ENCODE data around the gene TCAIM. TPM values are rescaled to one million over a fixed set of nuclear protein-coding genes. Genes with fewer than 3 reads are reported as not detected.
"Not testable (repeated sequence)": the region's sequence is repeated elsewhere in the genome, so short reads cannot be mapped to it uniquely, and the experiment has no call there.

Gene TCAIM
- total RNA-seq, 1 donor from 2014 or later: 14.4 TPM

DNA sequence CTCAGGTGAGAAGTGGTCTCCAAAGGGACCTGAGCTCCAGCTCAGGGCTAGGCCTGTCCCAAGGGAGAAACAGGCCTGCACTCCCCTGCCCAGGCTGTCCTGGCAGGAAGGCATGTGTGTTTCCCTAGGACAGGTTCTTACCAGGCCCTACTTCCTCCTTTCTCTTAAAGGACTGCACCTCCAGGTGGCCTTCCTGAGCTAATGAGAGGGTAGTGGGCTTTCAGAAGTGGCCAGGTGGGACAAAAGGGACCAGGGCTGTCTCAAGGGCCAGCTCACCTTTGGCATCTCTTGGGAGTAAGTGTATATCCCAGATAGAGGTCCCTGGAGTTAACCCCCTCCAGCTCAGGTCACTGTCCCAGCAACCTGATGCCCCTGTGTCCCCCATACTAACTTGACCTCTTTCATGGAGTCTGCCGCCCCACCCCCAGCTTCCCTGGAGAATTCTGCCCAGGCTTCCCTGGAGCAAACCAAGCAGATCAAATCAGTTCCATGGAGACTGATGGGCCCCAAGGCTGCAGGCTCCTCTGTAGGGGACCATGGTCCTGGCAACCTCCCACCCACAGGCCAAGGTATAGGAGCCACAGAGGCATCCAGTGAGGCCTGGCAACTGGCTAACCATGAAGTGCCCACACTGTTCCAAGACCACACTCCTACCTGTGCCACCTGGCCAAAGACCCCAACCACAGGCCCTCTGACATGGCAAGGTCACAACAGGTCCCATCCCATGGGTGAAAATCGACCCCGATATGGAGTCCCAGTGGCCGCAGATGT, 71.3 kb downstream of the TCAIM start:
- peaks cover 2% of the 10 kb centered on the region for H3K36me3 Mint-ChIP-seq (ENCODE audit: low read depth)
- no peak for DNase-seq (ENCODE audit: low spot score)
- no peaks in the 10 kb centered on the region for H3K4me1 Mint-ChIP-seq (ENCODE audit: low read depth)
- H3K27me3 Mint-ChIP-seq (ENCODE audit: insufficient read depth): no peaks in the 10 kb centered on the region
- no peak overlapping the region for H3K27ac Mint-ChIP-seq
- H3K4me3 Mint-ChIP-seq: no peak overlapping the region
- intact Hi-C loops (cut with micrococcal nuclease): no loop called here
- H3K9me3 Mint-ChIP-seq: no peaks in the 10 kb centered on the region

- intact Hi-C loops (cut with micrococcal nuclease): no loop called here
- Mint-ChIP-seq H3K4me3 (no peak overlapping the region), H3K36me3 (ENCODE audit: low read depth) (peaks cover 2% of the 10 kb centered on the region), H3K27me3 (ENCODE audit: insufficient read depth) (no peaks in the 10 kb centered on the region), H3K27ac (no peak overlapping the region), H3K4me1 (ENCODE audit: low read depth) (no peaks in the 10 kb centered on the region), H3K9me3 (no peaks in the 10 kb centered on the region)
- DNase-seq (ENCODE audit: low spot score): no peak
Measured at GRCh38 chr3:44411031-44411645, 72.6 kb downstream of the TCAIM start.

DNA sequence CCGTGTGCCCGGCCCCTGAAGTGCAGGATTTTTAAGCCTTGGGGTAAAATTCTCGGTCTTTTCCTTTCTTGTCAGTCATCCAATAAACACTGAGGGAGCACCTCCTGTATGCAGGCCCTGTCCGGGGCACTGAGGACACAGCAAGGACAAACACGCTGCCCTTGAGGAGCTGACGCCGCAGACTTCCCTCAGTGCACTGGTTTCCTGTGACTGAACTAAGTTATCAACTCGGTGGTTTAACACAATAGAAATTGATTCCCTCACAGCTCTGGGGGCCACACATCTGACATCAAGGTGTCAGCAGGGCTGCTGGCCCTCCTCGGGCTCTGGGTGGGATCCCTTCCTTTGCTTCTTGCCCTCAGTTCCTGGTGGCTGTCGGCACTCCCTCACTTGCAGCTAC, 73.8 kb downstream of the TCAIM start:
- no peaks in the 10 kb centered on the region for H3K4me1 Mint-ChIP-seq (ENCODE audit: low read depth)
- intact Hi-C loops (cut with micrococcal nuclease): no loop called here
- H3K4me3 Mint-ChIP-seq: no peak overlapping the region
- DNase-seq (ENCODE audit: low spot score): no peak
- H3K27ac Mint-ChIP-seq: no peak overlapping the region
- H3K9me3 Mint-ChIP-seq: no peaks in the 10 kb centered on the region
- H3K27me3 Mint-ChIP-seq (ENCODE audit: insufficient read depth): no peaks in the 10 kb centered on the region
- H3K36me3 Mint-ChIP-seq (ENCODE audit: low read depth): peaks cover 2% of the 10 kb centered on the region

GRCh38 chr3:44414517-44415090, 76.0 kb downstream of the TCAIM start:
- no peak for DNase-seq (ENCODE audit: low spot score)
- Mint-ChIP-seq H3K27ac (no peak overlapping the region), H3K27me3 (ENCODE audit: insufficient read depth) (no peaks in the 10 kb centered on the region), H3K36me3 (ENCODE audit: low read depth) (no peaks in the 10 kb centered on the region), H3K9me3 (no peaks in the 10 kb centered on the region), H3K4me3 (no peak overlapping the region), H3K4me1 (ENCODE audit: low read depth) (no peaks in the 10 kb centered on the region)
- intact Hi-C loops (cut with micrococcal nuclease): no loop called here

DNA sequence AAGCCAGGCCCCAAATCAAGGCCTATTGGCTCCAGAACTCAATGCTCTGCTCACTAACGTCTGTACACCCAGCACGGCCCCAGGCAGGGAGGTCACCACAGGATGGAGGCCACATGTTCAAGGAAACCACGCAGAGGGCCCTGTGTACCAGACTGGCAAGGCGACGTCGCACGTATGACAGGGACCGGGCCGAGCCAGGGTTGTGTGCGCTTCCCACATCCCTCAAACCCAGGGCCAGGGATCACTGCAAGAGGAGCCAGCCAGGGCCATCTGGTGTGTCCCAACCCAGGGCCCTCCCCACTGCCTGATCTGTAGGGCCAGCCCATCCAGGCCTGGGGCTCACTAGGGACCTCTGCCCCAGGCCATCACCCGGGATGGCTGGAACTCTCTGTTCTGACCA, 76.9 kb downstream of the TCAIM start:
- intact Hi-C loops (cut with micrococcal nuclease): no loop called here
- no peak overlapping the region for H3K4me3 Mint-ChIP-seq
- no peaks in the 10 kb centered on the region for H3K27me3 Mint-ChIP-seq (ENCODE audit: insufficient read depth)
- no peaks in the 10 kb centered on the region for H3K4me1 Mint-ChIP-seq (ENCODE audit: low read depth)
- DNase-seq (ENCODE audit: low spot score): no peak
- no peaks in the 10 kb centered on the region for H3K36me3 Mint-ChIP-seq (ENCODE audit: low read depth)
- no peak overlapping the region for H3K27ac Mint-ChIP-seq
- no peaks in the 10 kb centered on the region for H3K9me3 Mint-ChIP-seq

DNA sequence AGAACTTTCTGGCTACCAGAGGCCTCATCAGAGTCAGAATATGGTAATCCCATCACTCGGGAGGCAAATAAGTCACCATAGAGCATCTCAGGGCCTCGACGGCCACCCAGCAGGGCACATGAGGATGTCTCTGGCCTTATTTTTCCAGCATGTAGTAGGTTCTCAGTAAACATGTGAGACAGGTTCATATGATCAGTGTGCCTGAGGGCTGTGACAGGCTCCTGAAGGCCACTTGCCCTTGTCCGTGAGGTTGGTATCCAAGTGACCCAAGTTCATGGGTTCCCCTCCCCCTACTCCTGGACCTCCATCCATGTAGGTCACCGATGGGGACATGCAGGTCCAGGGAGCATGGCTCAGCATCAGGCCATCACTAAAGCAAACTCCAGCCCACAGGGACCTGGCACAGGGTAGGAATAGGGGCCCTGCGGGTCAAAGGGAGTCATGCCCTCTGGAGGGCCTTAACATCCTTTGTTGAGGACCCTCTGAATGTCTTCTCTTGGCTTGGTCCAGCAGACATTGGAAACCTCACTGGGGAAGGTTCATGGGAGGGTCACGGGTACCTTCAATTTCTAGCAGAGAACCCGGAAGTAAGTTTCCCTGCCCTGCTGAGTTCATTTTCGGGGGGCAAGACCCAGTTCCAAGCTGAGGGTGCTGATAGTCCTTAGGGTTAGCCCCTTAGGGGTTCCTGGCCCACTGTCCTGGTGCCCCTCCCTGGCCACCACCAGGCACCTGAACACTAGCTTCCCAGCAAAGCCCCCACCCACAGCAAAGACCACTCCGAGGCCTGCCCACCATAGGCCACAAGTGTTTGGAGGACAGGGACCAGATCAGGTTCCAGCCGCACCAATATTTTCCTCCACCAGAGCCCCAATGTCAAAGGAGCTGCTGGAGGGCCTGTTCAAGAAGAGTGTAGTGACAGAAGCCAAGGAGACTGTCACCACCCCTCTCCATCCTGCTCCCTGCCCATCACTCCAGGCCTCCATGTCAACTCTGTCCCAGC, 77.8 kb downstream of the TCAIM start:
- H3K4me1 Mint-ChIP-seq (ENCODE audit: low read depth): no peaks in the 10 kb centered on the region
- H3K27ac Mint-ChIP-seq: no peak overlapping the region
- H3K9me3 Mint-ChIP-seq: no peaks in the 10 kb centered on the region
- intact Hi-C loops (cut with micrococcal nuclease): no loop called here
- H3K36me3 Mint-ChIP-seq (ENCODE audit: low read depth): no peaks in the 10 kb centered on the region
- no peaks in the 10 kb centered on the region for H3K27me3 Mint-ChIP-seq (ENCODE audit: insufficient read depth)
- DNase-seq (ENCODE audit: low spot score): no peak
- H3K4me3 Mint-ChIP-seq: no peak overlapping the region

DNA sequence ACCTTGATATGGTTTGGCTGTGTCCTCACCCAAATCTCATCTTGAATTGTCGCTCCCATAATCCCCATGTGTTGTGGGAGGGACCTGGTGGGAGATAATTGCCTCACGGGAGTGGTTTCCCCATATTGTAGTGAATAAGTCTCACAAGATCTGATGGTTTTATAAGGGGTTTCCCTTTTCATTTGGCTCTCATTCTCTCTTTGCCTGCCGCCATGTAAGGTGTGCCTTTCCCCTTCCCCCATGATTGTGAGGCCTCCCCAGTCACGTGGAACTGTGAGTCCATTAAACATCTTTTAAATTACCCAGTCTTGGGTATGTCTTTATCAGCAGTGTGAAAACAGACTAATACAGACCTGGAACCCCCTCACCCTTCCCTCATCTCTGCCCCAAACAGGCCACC, 79.6 kb downstream of the TCAIM start:
- intact Hi-C loops (cut with micrococcal nuclease); H3K36me3 Mint-ChIP-seq (ENCODE audit: low read depth); H3K4me3 Mint-ChIP-seq; DNase-seq (ENCODE audit: low spot score); H3K4me1 Mint-ChIP-seq (ENCODE audit: low read depth); H3K27me3 Mint-ChIP-seq (ENCODE audit: insufficient read depth); H3K27ac Mint-ChIP-seq; H3K9me3 Mint-ChIP-seq: not testable (repeated sequence)

DNA sequence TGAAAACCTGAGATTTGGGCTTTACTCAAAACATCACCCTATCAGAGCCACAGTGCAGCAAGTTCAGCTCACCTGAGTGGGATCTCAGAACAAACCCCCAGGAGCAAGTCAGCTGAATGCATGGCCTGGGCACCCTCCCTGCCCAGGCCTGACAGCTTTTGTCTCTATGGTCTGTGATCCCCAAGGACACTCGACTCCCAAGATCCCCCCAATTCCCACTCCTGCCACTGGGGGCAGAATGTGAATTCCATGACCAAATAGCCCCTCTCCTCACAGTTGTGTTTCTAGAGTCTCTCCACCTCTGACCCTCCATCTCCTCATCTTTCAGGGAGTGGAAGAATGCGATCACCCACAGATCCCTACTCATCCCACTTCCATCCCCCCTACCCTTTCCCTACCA, 80.0 kb downstream of the TCAIM start:
- H3K27me3 Mint-ChIP-seq (ENCODE audit: insufficient read depth): no peaks in the 10 kb centered on the region
- no peaks in the 10 kb centered on the region for H3K9me3 Mint-ChIP-seq
- H3K36me3 Mint-ChIP-seq (ENCODE audit: low read depth): no peaks in the 10 kb centered on the region
- no peaks in the 10 kb centered on the region for H3K4me1 Mint-ChIP-seq (ENCODE audit: low read depth)
- DNase-seq (ENCODE audit: low spot score): no peak
- H3K4me3 Mint-ChIP-seq: no peak overlapping the region
- no peak overlapping the region for H3K27ac Mint-ChIP-seq
- intact Hi-C loops (cut with micrococcal nuclease): no loop called here

GRCh38 chr3:44419116-44419922, 80.8 kb downstream of the TCAIM start:
- Mint-ChIP-seq H3K36me3 (ENCODE audit: low read depth) (no peaks in the 10 kb centered on the region), H3K27ac (no peak overlapping the region), H3K4me1 (ENCODE audit: low read depth) (no peaks in the 10 kb centered on the region), H3K4me3 (no peak overlapping the region), H3K9me3 (no peaks in the 10 kb centered on the region), H3K27me3 (ENCODE audit: insufficient read depth) (no peaks in the 10 kb centered on the region)
- no peak for DNase-seq (ENCODE audit: low spot score)
- intact Hi-C loops (cut with micrococcal nuclease): no loop called here

- H3K27ac Mint-ChIP-seq: no peak overlapping the region
- H3K9me3 Mint-ChIP-seq: no peaks in the 10 kb centered on the region
- no peak overlapping the region for H3K4me3 Mint-ChIP-seq
- intact Hi-C loops (cut with micrococcal nuclease): no loop called here
- no peaks in the 10 kb centered on the region for H3K36me3 Mint-ChIP-seq (ENCODE audit: low read depth)
- H3K27me3 Mint-ChIP-seq (ENCODE audit: insufficient read depth): no peaks in the 10 kb centered on the region
- no peaks in the 10 kb centered on the region for H3K4me1 Mint-ChIP-seq (ENCODE audit: low read depth)
- no peak for DNase-seq (ENCODE audit: low spot score)
Measured at GRCh38 chr3:44419923-44420650, 81.5 kb downstream of the TCAIM start.

GRCh38 chr3:44420676-44421075, 82.1 kb downstream of the TCAIM start:
- Mint-ChIP-seq H3K27me3 (ENCODE audit: insufficient read depth) (no peaks in the 10 kb centered on the region), H3K27ac (no peak overlapping the region), H3K9me3 (no peaks in the 10 kb centered on the region), H3K4me3 (no peak overlapping the region), H3K36me3 (ENCODE audit: low read depth) (no peaks in the 10 kb centered on the region), H3K4me1 (ENCODE audit: low read depth) (no peaks in the 10 kb centered on the region)
- no peak for DNase-seq (ENCODE audit: low spot score)
- intact Hi-C loops (cut with micrococcal nuclease): no loop called here

DNA sequence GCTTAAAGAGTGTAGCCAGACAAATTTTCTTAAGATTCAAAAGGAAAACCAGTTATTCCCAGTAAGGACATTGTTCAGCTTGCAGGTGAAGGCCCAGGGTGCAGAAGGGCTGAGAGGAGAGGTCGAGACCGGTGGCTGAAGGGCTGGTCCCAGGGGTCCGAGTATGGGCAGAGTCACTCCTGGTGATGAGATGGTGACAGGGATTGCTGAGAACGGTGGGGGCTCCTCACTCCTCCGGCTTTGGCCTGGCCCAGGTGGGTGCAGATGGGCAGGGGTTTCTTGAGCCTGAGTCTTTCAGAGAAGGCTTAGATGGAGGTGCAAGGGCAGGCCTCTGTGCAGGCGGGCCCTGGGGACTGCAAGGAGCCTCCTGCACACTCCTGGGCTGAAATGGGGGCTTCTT, 82.7 kb downstream of the TCAIM start:
- no peaks in the 10 kb centered on the region for H3K36me3 Mint-ChIP-seq (ENCODE audit: low read depth)
- H3K27ac Mint-ChIP-seq: no peak overlapping the region
- no peak for DNase-seq (ENCODE audit: low spot score)
- intact Hi-C loops (cut with micrococcal nuclease): no loop called here
- H3K4me3 Mint-ChIP-seq: no peak overlapping the region
- H3K27me3 Mint-ChIP-seq (ENCODE audit: insufficient read depth): no peaks in the 10 kb centered on the region
- H3K9me3 Mint-ChIP-seq: no peaks in the 10 kb centered on the region
- H3K4me1 Mint-ChIP-seq (ENCODE audit: low read depth): no peaks in the 10 kb centered on the region
